ENCODE data around the gene ATG4D. TPM values are rescaled to one million over a fixed set of nuclear protein-coding genes. Genes with fewer than 3 reads are reported as not detected.

Gene ATG4D
- total and polyA plus RNA-seq, 2 of the 4 experiments (the other 2 are of a cell fraction), result 8.2 to 21.8 TPM

- TF ChIP-seq MAZ (IDR thresholded peaks at IDR 0.05; ENCODE audit: borderline replicate concordance, low read depth, low read length), result no peak
Measured at GRCh38 chr19:10566658-10567410, 23.1 kb downstream of the ATG4D start (continued).

- Histone ChIP-seq H3K9me1 (ENCODE audit: insufficient read depth, low read length) (0 out of 2 replicates have a peak, but pooled peaks cover 4% of the 10 kb centered on the region), H2AFZ (replicated peaks; ENCODE audit: low read length, poor library complexity) (no peak overlapping the region), H2BK5ac (ENCODE audit: low read depth, low read length, poor library complexity, severe bottlenecking) (no peak overlapping the region), H3K9me3 (ENCODE audit: control insufficient read depth, insufficient read depth, low read length) (no peaks in the 10 kb centered on the region), H3K56ac (ENCODE audit: extremely low read depth, insufficient read depth, low read length) (no peak overlapping the region), H3K4me2 (ENCODE audit: low read depth, low read length) (peak overlapping the region; percentile 66), H4K91ac (ENCODE audit: insufficient read depth, low read depth, low read length) (no peak overlapping the region), H2AK5ac (ENCODE audit: low read depth, low read length) (no peak overlapping the region), H2BK15ac (ENCODE audit: low read depth, low read length) (no peak overlapping the region), H3K4ac (ENCODE audit: low read depth, low read length) (no peak overlapping the region), H3K9ac (ENCODE audit: low read depth, low read length) (peak overlapping the region; percentile 55; the same call in 1 of the 2 replicates), H4K20me1 (ENCODE audit: insufficient read depth, low read length) (no peaks in the 10 kb centered on the region), H3K27ac (ENCODE audit: insufficient read depth, low read length) (no peak overlapping the region), H3K79me1 (ENCODE audit: low read depth in 1 of 2, low read length in 2 of 2) (peaks cover 24 to 45% of the 10 kb centered on the region in 2 experiments), H3K18ac (ENCODE audit: low read depth, low read length) (no peak overlapping the region), H3K36me3 (ENCODE audit: control insufficient read depth, insufficient read depth, low read length) (peaks cover under 1% of the 10 kb centered on the region; the same call in 1 of the 2 replicates), H3K4me3 (ENCODE audit: insufficient read depth, low read depth, low read length) (peak overlapping the region; percentile 70), H2AK9ac (replicated peaks; ENCODE audit: low read depth, low read length, poor library complexity) (peak overlapping the region; percentile 88), H3K23ac (ENCODE audit: low read depth, low read length) (0 out of 2 replicates have a peak overlapping the region, but pooled peaks have one; percentile 48), H4K8ac (ENCODE audit: low read depth in 2 of 2, low read length in 2 of 2) (no peak overlapping the region), H3K27me3 (ENCODE audit: control insufficient read depth, insufficient read depth, low read length) (no peaks in the 10 kb centered on the region), H3K4me1 (ENCODE audit: control insufficient read depth, insufficient read depth, low read length) (peaks cover 2% of the 10 kb centered on the region), H2BK20ac (ENCODE audit: low read depth, low read length) (no peak overlapping the region), H2BK120ac (ENCODE audit: low read depth, low read length) (no peak overlapping the region), H3K14ac (replicated peaks; ENCODE audit: low read depth, low read length) (no peak overlapping the region), H4K5ac (ENCODE audit: low read depth, low read length) (no peak overlapping the region)
- dilution Hi-C loops (cut with HindIII; ENCODE audit: low sequenced_read_pairs, unreplicated experiment) (no loop called here), in situ Hi-C loops (cut with MboI; ENCODE audit: low sequenced_read_pairs) (no loop called here), intact Hi-C loops (cut with micrococcal nuclease) (loop anchor here (2.0 kb wide), 1 partner anchor 65 kb away; the partner anchor contains the start of gene KEAP1)
- no peak for ATAC-seq (ENCODE audit: low read depth)
- TF ChIP-seq USF2 (IDR thresholded peaks at IDR 0.05; ENCODE audit: low read depth, low read length) (no peak), CHD1 (IDR thresholded peaks at IDR 0.05; ENCODE audit: low read depth, low read length) (no peak), SMC3 (IDR thresholded peaks at IDR 0.05; ENCODE audit: low read depth, low read length) (no peak)
- CTCF ChIA-PET, result no interaction called here
- POLR2A ChIA-PET (ENCODE audit: unreplicated experiment), result no interaction called here
- BruUV-seq (replicated peaks), result no TSS peak
- no peak for DNase-seq
- no CpG with 5 or more reads among the region's 5 CpGs for WGBS, 2 experiments (ENCODE audit: extremely low coverage in 2 of 2, insufficient read length in 1 of 2)
Measured at GRCh38 chr19:10567656-10568055, 24.0 kb downstream of the ATG4D start.
